ENCODE data around the gene IRF6.

- TF ChIP-seq CTCF (IDR thresholded peaks at IDR 0.05) (no peak), POLR2A (IDR thresholded peaks at IDR 0.05) (no peak)
Measured at GRCh38 chr1:209742409-209743144, 63.4 kb downstream of the IRF6 start.
